NB4 (cell line): Measurements from ENCODE around the gene CLDN7.

Experiments
- MAX ChIP-seq: IDR thresholded peaks from 2 replicates; pipeline ENCODE4 v1.6.1; 2011; ENCODE audit warnings: low read depth, low read length
- POLR2A ChIP-seq: IDR thresholded peaks from 2 replicates; pipeline ENCODE4 v1.6.1; 2011; ENCODE audit warnings: mild to moderate bottlenecking; ENCODE audit not compliant: insufficient read length; ENCODE audit errors: extremely low read depth

DNA sequence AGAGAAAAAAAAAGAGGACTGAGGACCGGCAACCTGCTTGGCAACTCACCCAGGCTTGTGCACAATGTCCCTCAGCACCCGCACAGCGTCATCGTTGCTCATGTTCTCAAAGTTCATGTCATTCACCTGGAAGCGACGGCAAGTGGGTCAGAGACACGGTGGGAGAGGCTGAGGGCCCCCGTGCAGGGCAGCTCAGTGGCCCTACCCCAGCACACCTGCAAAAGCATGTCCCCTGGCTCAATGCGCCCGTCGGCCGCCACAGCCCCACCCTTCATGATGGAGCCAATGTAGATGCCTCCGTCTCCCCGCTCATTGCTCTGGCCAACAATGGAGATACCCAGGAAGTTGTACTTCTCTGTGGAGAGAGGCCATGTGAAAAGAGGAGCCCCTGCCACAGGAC is 33.4 kb downstream of the CLDN7 start:
- TF ChIP-seq POLR2A = no peak
- TF ChIP-seq MAX = no peak
